KG1 (cell line): ENCODE results near the gene NR3C1.

ENCODE experiments used
- DNase-seq: peaks from one replicate; lab custom pipeline; 2025; lab: John Stamatoyannopoulos, UW

The NR3C1 gene

DNA sequence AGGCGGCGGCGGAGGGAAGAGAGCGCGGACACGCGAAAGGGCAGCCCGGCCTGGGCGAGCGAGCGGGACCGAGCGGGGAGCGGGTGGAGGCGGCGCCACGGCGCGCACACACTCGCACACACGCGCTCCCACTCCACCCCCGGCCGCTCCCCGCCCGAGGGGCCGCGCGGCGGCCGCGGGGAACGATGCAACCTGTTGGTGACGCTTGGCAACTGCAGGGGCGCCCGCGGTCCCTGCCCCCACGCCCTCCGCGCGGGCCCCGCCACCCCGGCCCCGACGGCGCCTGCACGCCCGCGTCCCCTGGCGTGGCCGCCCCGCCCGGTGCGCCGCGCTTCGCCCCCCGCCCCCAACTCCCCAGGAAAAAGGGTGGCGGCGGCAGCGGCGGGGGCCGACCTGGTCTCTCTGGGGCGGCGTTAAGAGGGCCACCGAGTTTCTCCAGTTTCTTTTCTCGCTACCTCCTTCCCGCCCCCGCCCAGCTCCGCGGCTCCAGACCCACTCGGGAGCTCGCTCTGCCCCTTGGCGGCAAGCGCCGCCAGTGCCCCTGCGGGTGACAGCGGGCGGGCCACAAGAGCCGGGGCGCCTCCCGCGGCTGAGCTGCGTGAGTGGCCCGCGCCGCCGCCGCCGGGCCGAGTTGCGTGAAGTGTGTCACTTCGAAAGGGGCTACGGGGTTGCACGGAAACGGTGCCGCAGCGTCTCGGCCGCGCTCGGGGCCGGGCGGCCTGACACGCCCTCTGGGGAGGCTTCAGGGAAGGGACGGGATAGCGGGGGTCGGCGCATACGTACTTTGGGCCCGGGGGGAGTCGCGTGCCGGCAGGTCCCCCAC, at the start of gene NR3C1:
TSS of gene NR3C1 (minus strand) at position 94 of the 823 bp plus-strand sequence. CDS start 2,847 bp downstream, outside the sequence.
- peak; percentile 18 for DNase-seq

DNA sequence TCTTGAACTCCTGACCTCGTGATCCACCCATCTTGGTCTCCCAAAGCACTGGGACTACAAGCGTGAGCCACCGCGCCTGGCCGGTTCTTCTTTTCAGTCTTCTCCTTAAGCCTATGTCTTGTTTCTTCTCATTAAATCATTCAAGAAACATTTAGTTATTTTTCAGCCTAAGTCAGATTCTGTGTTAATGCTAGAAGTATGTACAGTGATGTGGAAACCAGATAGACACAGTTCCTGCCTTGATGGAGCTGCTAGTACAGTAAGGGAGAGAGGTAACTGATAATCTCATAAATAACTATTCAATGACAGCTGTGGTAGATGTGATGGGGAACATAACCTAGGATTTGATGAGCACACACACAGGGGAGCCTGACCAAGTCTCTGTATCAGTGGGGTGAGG, 46.3 kb upstream of the NR3C1 start:
- no peak for DNase-seq

DNA sequence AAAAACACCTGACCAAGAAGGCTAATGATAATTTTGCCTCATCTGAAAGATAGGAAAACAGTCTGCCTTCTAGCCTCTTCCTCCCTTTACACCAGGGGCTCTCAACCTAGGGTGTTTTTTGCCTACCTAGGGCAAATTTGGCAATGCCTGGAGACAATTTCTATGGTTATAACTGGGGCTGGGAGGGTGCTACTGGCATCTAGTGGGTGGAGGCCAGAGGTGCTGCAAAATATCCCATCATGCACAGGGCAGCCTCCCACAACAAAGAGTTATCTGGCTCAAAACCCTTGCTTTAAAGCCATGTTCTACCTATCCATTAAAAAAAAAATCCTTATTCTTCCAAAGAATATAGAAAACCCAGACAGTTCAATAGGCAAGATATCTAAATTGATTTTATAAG, 45.0 kb upstream of the NR3C1 start:
- DNase-seq = no peak

- no peak for DNase-seq
Observed at GRCh38 chr5:143447983-143448382, 44.5 kb upstream of the NR3C1 start.

GRCh38 chr5:143446535-143447226, 43.2 kb upstream of the NR3C1 start:
- DNase-seq = no peak

GRCh38 chr5:143445776-143446175, 42.3 kb upstream of the NR3C1 start:
- no peak for DNase-seq

DNA sequence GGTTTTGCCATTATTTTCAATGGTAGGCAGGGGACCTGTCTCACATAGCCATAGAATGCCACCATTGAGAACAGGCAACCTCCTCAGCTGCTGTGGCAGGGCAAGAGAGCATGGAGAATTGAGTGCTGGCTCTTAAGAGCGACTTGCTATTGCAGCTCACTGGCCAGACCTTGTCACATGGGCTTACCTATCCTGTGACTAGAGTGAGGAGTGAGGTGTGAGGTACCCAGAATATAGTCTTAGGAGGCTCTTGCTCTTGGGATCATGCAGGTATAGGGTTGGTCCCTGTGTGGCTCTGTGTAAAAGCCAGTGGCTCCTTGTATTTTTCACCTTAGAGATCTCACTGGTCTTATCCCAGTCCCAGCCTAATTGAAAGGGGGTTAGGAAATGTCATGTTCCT, 39.8 kb upstream of the NR3C1 start:
- DNase-seq = no peak

- no peak for DNase-seq
Observed at GRCh38 chr5:143442385-143442784, 38.9 kb upstream of the NR3C1 start.

DNA sequence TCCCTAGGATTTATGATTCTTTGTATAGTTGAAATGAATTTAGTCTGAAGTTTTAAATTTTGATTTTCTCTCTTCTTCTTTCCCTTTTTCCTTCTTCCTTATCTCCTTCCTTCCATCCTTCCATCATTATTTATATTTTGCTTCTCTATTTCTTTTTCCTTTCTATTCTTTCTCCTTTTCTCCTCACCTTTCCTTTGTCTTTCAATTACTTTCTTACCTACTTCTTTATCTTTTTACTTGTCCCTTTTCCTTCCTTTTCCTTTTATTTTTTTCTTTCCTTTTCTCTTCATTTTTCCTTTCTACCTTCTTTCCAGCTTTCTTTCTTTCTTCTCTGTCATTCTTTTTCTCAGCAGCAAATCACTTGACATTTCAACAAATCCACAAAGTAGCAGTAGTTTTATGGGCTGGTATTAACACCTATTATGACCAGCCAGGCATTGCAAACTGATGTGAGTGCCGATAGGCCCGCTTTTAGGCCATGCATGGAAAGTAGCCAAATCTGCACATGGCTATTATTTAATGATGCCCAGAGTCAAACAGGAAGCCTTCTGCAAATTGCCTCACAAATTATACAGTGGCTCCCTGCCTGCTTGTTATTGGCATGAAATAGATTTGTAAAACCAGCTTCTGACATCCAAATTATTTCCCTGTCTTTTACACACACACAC, 37.1 kb upstream of the NR3C1 start:
- DNase-seq = no peak

GRCh38 chr5:143437666-143438273, 34.3 kb upstream of the NR3C1 start:
- no peak for DNase-seq

DNA sequence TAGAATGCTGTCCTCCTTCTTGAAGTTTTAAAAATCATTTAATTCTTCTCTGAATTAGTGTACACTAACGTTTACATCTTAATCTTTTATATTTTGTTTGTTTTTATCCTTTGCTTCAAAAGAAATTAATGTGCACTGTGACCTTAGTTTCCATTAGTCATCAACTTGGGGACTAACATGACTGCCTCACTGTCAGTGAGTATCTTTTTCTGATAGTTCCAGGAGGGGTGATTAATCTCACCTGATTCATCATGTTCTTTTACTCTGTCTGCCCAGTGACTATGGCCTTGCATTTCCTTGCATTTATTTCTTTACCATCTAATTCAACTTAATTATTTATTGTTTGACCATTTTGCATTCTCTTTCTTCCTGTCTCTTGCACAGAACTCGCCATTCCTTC, 33.4 kb upstream of the NR3C1 start:
- DNase-seq = no peak

- DNase-seq = peak; percentile 4
Observed at GRCh38 chr5:143435210-143435657, 31.7 kb upstream of the NR3C1 start.

DNA sequence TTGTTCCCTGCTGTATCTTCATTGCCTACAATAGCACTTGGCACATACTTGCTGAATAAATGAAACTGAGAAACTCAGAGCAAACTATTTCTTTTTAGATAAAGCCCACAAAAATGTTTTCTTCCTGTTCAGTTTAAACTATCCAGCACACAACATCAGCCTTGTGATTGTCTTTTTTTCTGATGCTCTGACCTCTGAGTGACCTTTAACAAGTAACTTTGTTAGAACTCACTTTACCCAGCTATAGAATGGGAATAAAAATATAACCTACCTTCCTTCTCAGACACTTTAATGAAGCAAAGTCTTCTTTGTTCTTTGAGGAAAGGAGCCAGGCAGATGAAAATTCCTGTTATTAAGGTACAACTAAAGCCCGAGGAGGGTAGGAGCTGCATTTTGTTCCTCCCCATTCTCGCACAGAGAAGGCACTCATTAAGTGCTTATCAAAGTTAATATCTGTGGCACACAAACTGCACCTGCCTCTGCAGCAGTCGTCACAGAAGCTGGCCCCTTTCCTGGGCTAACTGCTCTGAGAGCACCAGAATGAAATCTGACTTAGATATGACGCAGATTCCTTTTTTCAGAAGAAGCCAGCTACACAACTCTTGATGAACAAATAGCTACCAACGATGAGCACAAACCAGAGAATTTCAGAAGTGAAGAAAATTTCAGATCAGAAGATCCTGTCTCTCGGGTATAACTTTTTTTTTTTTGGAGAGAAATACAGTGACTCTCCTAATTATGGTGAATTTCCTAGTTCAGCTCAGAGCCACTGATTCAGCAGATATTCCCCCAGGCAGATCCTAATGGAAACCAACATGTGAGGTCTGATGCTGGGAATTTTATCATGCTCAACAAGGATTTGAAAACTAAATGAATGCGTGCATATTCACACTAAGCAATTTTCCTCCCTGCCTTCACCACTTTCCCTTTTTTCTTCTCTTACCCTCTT, 31.0 kb upstream of the NR3C1 start:
- DNase-seq = no peak

GRCh38 chr5:143433670-143434069, 30.2 kb upstream of the NR3C1 start:
- DNase-seq = no peak

DNA sequence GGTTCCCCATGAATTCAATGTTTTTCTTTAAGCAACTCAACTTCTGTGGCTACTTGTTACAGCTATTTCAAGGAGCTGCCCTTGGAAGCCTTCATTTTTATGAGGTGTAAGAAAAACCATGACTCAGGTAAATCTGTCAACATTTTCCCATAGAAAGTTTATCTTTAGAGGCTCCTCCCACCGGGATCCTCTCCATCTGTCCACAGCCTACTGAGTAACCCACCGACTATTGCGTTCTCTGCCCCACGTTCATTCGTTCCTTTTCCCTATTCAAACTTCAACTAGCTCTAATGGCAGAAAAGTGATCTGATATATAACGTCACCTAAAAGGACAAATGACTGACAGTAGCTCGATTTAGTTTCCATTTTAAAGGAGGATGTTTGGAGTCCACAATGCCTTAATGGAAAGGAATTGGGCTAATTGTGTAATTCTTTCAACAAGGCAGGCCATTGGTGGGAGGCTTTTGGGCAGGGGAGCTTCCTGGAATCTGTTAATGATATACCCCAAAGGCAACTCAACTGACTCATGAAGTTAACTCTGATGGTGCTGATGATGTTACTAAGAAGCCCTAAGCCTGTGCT, 29.3 kb upstream of the NR3C1 start:
- no peak for DNase-seq

- no peak for DNase-seq
Observed at GRCh38 chr5:143431789-143432188, 28.3 kb upstream of the NR3C1 start.

DNA sequence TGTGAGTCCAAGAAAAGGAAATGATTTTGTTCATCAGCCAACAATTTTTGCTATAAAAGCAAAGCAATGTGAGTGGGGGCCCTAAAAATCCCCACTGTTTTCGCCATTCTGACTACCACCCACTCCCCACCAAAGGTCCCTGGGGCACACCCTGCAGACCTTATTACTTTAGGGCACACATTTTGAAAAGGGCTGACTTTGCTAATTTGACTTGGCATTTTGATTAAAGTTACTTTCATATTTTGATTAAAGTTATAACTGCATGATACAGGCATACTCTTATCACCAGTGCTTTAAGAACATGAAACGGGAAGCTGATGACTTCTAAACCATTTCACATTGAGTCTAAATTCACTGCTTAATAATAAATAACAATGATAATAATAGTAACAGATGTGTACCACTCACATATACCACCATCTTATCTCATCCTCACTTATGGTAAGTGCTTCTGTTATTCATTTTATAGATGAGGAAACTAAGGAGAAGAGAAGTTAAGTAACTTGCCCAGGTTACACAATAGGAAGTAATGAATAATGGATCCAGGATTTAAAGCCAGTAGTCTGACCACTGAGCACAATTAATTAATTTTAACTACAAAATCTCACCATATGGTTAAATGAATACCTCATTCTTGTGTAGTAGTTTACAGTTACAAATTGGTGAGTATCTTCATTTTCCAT, 25.4 kb upstream of the NR3C1 start:
- DNase-seq = no peak

GRCh38 chr5:143428155-143428554, 24.7 kb upstream of the NR3C1 start:
- no peak for DNase-seq

- DNase-seq = no peak
Observed at GRCh38 chr5:143427122-143427735, 23.7 kb upstream of the NR3C1 start.
